Renal cortical epithelial cell (primary cell): ENCODE results near the gene IMPDH1. TPM values are rescaled to one million over a fixed set of nuclear protein-coding genes. Genes with fewer than 3 reads are reported as not detected.

Experiments
- DNase-seq: peaks from one replicate; pipeline ENCODE4 v3.0.0-alpha.2; 2011; ENCODE audit warnings: low read depth
- total RNA-seq: library from RNA; depleted of rRNA; stranded (reverse); fragments of >200 nt; gene quantifications from 2 replicates; pipeline ENCODE4 v1.2.3, GENCODE V29; 2014

Gene IMPDH1
- total RNA-seq, 1 donor from 2014 or later, result 40.1 TPM

GRCh38 chr7:128405471-128406313, 4.1 kb downstream of the IMPDH1 start:
- no peak for DNase-seq

- DNase-seq, result no peak
These were observed 4.8 kb downstream of the IMPDH1 start for GRCh38 chr7:128404886-128405470.

GRCh38 chr7:128404143-128404681, 5.6 kb downstream of the IMPDH1 start:
- no peak for DNase-seq

- no peak for DNase-seq
These were observed 6.1 kb downstream of the IMPDH1 start for GRCh38 chr7:128403676-128404075.

DNA sequence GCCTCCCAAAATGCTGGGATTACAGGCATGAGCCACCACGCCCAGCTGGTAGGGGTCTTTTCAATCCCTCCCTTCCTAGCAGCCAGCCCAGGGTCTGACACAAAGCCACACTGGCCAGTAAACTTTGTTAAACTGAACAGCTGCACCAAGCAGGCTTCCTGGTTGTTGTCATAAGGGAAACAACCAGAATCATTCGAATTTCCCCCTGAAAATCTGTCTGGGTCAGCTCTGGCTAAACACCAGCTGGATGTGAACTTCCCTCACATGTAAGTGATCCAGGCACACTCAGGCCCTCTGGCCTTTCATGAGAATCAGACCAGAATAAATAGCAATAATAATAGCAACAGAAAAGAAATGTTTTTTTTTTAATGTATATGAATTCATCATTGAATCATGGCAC, 7.4 kb downstream of the IMPDH1 start:
- no peak for DNase-seq

GRCh38 chr7:128400566-128400965, 9.2 kb downstream of the IMPDH1 start:
- no peak for DNase-seq

DNA sequence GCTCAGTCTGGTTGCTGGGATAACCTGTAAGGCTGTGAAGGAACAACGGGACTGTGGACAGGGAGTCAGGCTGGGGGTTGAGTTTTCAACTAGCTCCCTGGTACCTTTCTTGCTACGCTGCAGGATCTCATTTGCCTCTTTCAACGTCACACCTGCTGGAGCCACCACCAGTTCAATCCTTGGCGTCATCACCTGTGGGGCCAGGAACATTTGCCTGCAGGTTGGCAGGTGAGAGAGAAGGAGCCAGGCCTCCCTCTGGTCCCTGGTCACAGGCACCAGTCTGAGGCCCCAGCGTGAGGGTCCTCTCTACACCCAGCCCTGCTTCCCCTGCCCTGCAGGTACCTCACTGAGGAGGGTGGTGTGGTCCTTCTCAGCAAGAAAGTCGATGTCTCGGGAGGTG, 9.8 kb downstream of the IMPDH1 start:
- no peak for DNase-seq

DNA sequence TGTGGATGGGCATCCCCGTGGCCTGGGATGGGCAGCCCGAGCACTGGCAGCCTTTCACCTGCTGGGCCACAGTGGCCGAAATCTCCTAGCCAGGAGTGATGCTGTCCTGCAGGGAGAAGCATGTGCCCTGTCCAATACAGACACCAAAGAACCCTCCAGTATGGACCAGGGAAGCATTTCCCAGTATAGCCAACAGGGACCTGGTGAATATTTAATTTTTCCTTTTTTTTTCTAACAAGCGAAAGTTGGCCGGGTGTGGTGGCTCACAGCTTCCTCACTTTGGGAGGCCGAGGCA, 11.0 kb downstream of the IMPDH1 start:
- no peak for DNase-seq

DNA sequence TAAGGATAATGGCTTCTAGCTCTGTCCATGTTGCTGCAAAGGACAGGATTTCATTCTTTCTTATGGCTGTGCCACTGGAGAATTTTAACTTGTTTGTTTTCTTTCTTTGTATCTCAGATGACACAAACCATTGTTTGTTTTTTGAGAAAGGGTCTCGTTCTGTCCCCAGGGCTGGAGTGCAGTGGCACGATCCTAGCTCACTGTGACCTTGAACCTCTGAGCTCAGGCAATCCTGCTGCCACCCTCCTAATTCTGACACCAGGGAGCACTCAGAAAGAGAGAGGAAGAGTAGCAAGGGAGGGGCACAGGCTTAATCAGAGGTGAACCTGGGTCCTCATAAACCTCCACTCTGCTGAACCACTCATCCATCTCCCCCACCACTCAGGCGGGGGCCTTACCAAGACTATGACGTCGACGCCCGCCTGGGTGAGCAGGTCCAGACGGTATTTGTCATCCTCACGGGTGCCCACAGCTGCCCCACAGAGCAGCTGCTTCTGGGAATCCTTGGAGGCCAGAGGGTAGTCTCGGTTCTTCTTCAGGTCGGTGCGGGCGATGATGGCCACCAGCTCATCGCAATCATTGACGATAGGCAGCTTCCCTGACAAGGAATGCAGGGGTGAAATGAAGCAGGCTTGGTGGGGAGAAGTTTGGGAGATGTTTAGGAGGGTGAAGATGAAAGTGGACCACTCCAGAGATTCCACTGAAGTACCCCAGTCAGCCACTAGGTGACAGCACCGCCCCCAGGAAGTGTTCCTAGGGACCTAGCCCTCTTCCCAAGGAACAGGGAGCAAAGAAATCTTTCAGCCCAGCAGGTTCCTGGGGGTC, 11.6 kb downstream of the IMPDH1 start:
- DNase-seq, result no peak

GRCh38 chr7:128396357-128396756, 13.4 kb downstream of the IMPDH1 start:
- DNase-seq, result no peak

DNA sequence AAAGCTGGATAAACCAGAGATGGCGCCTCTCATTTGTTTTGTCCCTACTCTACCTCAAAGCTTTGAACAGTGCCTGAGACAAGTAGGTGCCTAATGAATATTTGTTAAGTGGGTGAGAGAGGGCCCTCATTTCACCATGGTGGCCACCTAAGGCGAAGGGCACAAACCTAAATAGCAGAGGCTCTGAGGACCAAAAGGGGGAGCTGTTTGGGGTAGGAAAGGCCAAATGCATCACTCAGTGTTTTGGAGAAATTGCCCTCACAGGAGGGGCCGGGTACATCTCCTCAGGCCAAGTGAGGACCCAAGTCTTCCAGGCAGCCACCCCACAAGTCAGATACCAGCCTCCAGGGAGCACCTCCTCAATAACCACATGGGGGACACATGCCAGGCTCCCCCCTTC, 14.0 kb downstream of the IMPDH1 start:
- no peak for DNase-seq

DNA sequence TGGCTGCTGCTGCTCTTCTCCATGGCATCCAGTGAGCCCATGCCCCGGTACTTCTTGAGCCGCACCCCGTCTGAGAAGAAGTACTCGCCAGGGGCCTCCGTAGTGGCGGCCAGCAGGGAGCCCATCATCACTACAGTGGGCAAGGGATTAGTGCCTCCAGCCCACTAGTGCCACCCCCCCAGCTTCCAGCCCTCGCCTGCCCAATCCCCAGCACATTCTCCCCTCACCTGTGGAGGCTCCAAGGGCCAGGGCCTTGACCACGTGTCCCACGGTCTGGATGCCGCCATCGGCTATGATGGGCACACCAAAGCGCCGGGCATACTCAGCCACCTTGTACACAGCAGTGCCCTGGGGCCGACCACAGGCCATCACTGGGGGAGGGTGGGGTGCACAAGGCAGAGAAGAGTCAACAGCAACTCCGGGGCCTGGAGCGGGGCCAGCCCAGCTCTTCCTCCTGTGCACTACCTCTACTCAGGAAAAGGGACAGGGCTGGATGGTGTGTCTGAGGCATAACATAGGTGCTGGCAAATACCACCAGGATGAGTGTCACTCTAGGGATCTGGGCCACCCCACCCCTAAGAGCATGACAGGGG, 14.8 kb downstream of the IMPDH1 start:
- DNase-seq, result no peak

DNA sequence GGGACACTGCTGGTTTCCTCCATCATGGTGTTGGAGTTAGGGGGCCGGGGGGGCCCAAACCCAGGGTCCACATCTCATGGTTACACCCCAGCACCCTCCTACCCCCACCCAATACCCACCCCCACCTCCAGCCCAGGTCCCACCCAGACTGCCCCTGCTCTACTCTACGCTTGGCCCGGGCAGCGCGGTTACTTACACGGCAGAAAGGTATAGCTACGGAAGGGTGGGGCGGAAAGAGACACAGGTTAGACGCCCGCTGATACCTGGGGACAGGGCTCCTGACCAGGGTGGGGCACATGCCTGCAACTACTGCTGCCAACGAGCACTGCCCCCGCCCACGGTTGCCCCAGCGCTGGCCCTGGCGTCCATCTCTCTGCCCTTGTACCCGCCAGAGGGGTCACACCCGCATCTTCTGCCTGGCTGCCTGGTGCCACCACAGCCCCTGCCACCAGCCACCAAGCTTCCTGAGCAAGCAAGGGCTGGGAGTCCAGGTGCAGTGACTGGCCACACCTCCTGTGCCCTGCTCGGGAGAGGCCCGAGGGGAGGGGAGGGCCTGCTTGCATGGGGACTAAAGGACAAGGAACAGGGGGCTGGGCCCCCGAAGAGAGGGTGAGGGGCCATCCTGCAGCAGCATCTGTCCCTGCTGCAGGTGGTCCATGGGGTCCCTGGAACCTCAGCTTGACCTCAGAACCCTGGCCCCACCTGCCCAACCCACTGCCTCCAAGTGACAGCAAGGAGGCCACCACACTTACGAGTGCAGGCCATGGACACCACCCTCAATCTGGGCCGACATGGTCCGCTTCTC, 16.1 kb downstream of the IMPDH1 start:
- DNase-seq, result no peak

DNA sequence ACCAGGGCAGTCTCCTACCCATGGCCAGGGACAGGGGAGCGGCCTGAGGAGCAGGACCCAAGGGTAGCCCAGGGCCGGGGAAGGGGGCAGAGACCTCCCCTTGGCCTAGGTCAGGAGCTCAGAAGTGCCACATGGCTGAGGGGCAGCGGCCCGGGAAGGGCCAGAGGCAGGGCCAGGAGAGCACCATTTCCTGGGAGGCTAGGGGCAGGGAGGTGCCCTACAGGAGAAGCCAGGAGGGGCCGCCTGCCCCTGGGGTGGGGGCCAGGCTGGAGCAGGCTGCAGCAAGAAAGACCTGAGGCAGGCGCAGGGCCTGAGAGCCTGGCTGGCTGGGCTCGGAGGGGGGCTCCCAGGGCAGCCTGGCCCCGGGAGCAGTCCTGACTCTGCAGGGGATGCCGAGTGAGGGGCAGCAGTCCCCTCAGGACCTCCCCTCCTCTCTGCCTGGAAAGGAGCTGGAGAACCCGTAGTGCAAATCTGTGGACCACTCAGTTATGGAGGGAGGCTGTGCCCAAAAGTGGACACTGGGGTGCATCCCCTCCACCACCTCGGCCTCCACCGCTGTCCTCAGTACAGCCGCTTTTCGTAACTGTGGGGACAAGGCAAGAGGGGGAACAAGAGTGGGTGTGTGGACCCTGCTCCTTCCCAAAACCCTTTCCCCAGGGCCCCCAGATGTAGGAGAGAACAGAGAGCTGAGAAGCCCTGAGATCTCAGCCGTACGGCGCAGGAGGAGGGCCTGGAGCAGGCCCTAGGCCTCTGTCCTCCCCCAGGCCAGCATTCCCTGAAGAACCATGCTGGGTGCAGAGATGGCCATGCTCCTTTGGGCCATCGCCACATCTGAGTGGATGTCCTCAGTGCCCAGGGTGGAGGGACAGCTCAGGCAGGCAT, 17.1 kb downstream of the IMPDH1 start:
- no peak for DNase-seq

GRCh38 chr7:128391805-128392204, 18.0 kb downstream of the IMPDH1 start:
- DNase-seq, result no peak

- DNase-seq, result no peak
These were observed 18.8 kb downstream of the IMPDH1 start for GRCh38 chr7:128390871-128391565.

GRCh38 chr7:128389618-128390329, 20.0 kb downstream of the IMPDH1 start:
- DNase-seq, result no peak

DNA sequence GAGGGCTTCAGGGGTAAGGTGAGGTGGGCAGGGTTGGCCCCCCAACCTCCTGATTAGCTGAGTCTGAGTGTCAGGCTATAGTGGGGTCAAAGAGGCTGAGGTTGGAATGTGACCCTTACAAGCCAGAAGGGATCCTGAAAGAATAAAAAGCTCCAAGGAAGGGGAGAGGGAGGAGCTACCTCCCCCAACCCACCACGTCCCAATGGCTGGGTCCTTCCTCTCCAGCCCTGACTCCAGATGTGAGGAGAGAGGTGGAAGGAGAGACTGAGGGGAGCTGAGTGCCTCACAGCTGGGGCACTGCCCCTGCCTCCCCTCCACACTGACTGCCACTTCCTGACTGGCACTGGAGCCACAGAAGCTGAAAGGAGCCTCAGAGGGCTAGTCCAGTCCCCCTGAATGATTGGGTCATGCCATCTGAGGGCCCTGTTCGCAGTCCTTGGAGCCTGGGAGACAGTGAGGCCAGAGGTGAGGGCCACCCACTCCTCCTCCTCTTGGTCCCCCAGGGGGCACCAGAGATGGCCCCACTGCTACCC, 20.6 kb downstream of the IMPDH1 start:
- no peak for DNase-seq

GRCh38 chr7:128388145-128388485, 21.7 kb downstream of the IMPDH1 start:
- no peak for DNase-seq
